Endothelial cell of umbilical vein (primary cell): ENCODE measurements around the gene KAT14. TPM values are rescaled to one million over a fixed set of nuclear protein-coding genes. Genes with fewer than 3 reads are reported as not detected.

ENCODE experiments used
- BruUV-seq: library from RNA; stranded (reverse); fragments of 400-500 nt; replicated peaks from 2 replicates; lab custom pipeline; 2021; lab: Mats Ljungman, UMichigan
- CTCF ChIA-PET: fragments of 300-600, 350-600 bp; sonication (Branson Sonifier 250); formaldehyde crosslinking; loops from one replicate; lab custom pipeline; 2021; ENCODE audit warnings: antibody characterized with exemption, inconsistent platforms; lab: Charles Lee
- POLR2A ChIA-PET: fragments of 300-600, 350-600 bp; sonication (Branson Sonifier 250); formaldehyde crosslinking; loops from one replicate; lab custom pipeline; 2021; ENCODE audit warnings: antibody characterized with exemption, inconsistent platforms; lab: Charles Lee
- DNase-seq: peaks from one replicate; pipeline ENCODE4 v3.0.0-alpha.2; 2011; ENCODE audit warnings: low read depth, low spot score
- FAIRE-seq: peaks from 2 replicates; lab custom pipeline; 2011; peaks lifted over from hg19 to GRCh38; lab: Jason Lieb, UNC
- H2AFZ ChIP-seq: 2 replicates; pipeline ENCODE4 v1.6.0; 2012; ENCODE audit warnings: low read depth, low read length, control low read depth, inconsistent platforms
- H3K27ac ChIP-seq: 2 replicates; pipeline ENCODE4 v1.5.1; 2011; ENCODE audit warnings: low read depth, mild to moderate bottlenecking, control low read depth, low read length, moderate library complexity; ENCODE audit not compliant: insufficient read depth
- H3K27me3 ChIP-seq, 2 experiments: 2 replicates each; pipeline versions ENCODE4 v1.6.0 to v1.6.1; 2011; ENCODE audit warnings: low read length in 2 of 2, mixed read lengths in 1 of 2; ENCODE audit not compliant: control insufficient read depth in 2 of 2, insufficient read depth in 2 of 2
- H3K36me3 ChIP-seq, 2 experiments: 2 replicates in 1 of 2; 3 replicates in 1 of 2; pipeline ENCODE4 v1.5.1; 2011; ENCODE audit warnings: low read length in 2 of 2, mild to moderate bottlenecking in 1 of 2, moderate library complexity in 1 of 2; ENCODE audit not compliant: control insufficient read depth in 2 of 2, insufficient read depth in 2 of 2; ENCODE audit errors: extremely low read depth in 1 of 2
- H3K4me1 ChIP-seq: 3 replicates; pipeline ENCODE4 v1.5.1; 2011; ENCODE audit warnings: mild to moderate bottlenecking, low read length; ENCODE audit not compliant: control insufficient read depth, insufficient read depth; ENCODE audit errors: extremely low read depth
- H3K4me2 ChIP-seq: 2 replicates; pipeline ENCODE4 v1.6.1; 2011; ENCODE audit warnings: low read length, control low read depth, mixed read lengths; ENCODE audit not compliant: insufficient read depth
- H3K4me3 ChIP-seq, 3 experiments: fragments of 200-600 bp in 1 of 3; sonication (generic), shearing (Covaris generic) in 1 of 3; replicated peaks in 1 of 3; 2 replicates each; pipeline ENCODE4 v1.5.1; 2011 to 2016; ENCODE audit warnings: control low read depth in 3 of 3, low read length in 3 of 3, mild to moderate bottlenecking in 2 of 3, inconsistent platforms in 1 of 3, low read depth in 1 of 3, moderate library complexity in 1 of 3; ENCODE audit not compliant: insufficient read depth in 1 of 3
- H3K79me2 ChIP-seq: 2 replicates; pipeline ENCODE4 v1.6.0; 2012; ENCODE audit warnings: low read length, inconsistent platforms; ENCODE audit not compliant: control insufficient read depth, insufficient read depth
- H3K9ac ChIP-seq: replicated peaks from 2 replicates; pipeline ENCODE3; 2011; ENCODE audit warnings: low read length, control low read depth; ENCODE audit not compliant: insufficient read depth; ENCODE audit errors: extremely low read depth
- H3K9me1 ChIP-seq: replicated peaks from 3 replicates; pipeline ENCODE4 v1.6.0; 2011; ENCODE audit warnings: mild to moderate bottlenecking, low read length; ENCODE audit not compliant: control insufficient read depth, insufficient read depth; ENCODE audit errors: extremely low read depth
- H3K9me3 ChIP-seq: replicated peaks from 2 replicates; pipeline ENCODE4 v1.5.1; 2012; ENCODE audit warnings: low read length, inconsistent platforms; ENCODE audit not compliant: control insufficient read depth, insufficient read depth
- H4K20me1 ChIP-seq: replicated peaks from 2 replicates; pipeline ENCODE3; 2011; ENCODE audit warnings: mild to moderate bottlenecking, low read length; ENCODE audit not compliant: control insufficient read depth, insufficient read depth; ENCODE audit errors: extremely low read depth
- EZH2 ChIP-seq: IDR thresholded peaks from 2 replicates; pipeline ENCODE4 v1.6.1; 2012; ENCODE audit warnings: borderline replicate concordance, low read depth, mild to moderate bottlenecking, moderate library complexity, low read length, inconsistent platforms; ENCODE audit not compliant: severe bottlenecking
- POLR2AphosphoS5 ChIP-seq: IDR thresholded peaks from 2 replicates; pipeline ENCODE4 v1.6.1; 2012; ENCODE audit warnings: low read depth, mild to moderate bottlenecking, control low read depth, low read length, moderate library complexity; ENCODE audit not compliant: insufficient read depth
- dilution Hi-C: fragments of 300-500 bp; cut with MboI; formaldehyde crosslinking; loops from one replicate; pipeline ENCODE4 v1.15.0; 2019; ENCODE audit warnings: low sequenced_read_pairs; ENCODE audit not compliant: extremely low pct_ligation_motif_present
- intact Hi-C: fragments of 100-400 bp; cut with micrococcal nuclease; formaldehyde crosslinking; loops from one replicate; pipeline ENCODE4 v1.10.0; 2022
- polyA plus RNA-seq, 4 experiments: library from polyadenylated mRNA; depleted of rRNA in 3 of 4; stranded (reverse) in 3 of 4; unstranded in 1 of 4; fragments of >200 nt; gene quantifications; 2 replicates each; pipeline versions ENCODE4 v1.2.1 to v1.2.3, GENCODE V29; 2011 to 2012; ENCODE audit warnings: missing spikeins in 1 of 4
- total RNA-seq: library from RNA; stranded (reverse); gene quantifications from 2 replicates; pipeline ENCODE4 v1.2.3, GENCODE V29; 2021
- TF ChIP-seq, protein P1 (sequence below), 2 donors: IDR thresholded peaks; 1 replicate in 1 of 2; 2 replicates in 1 of 2; pipeline ENCODE4 v1.5.1; 2011; ENCODE audit warnings: low read length in 2 of 2, mild to moderate bottlenecking in 2 of 2, moderate library complexity in 2 of 2, control low read depth in 1 of 2, inconsistent platforms in 1 of 2, low read depth in 1 of 2; ENCODE audit not compliant: insufficient read depth in 1 of 2; ENCODE audit errors: extremely low read depth in 1 of 2
- TF ChIP-seq, protein P2 (sequence below): IDR thresholded peaks from 2 replicates; pipeline ENCODE4 v1.6.1; 2011; ENCODE audit not compliant: insufficient read depth, insufficient read length

Gene KAT14
- total and polyA plus RNA-seq, 2 donors (not counting 3 experiments of a cell fraction or from before 2014, with no cell fraction given) = 6.7 to 11.7 TPM

DNA sequence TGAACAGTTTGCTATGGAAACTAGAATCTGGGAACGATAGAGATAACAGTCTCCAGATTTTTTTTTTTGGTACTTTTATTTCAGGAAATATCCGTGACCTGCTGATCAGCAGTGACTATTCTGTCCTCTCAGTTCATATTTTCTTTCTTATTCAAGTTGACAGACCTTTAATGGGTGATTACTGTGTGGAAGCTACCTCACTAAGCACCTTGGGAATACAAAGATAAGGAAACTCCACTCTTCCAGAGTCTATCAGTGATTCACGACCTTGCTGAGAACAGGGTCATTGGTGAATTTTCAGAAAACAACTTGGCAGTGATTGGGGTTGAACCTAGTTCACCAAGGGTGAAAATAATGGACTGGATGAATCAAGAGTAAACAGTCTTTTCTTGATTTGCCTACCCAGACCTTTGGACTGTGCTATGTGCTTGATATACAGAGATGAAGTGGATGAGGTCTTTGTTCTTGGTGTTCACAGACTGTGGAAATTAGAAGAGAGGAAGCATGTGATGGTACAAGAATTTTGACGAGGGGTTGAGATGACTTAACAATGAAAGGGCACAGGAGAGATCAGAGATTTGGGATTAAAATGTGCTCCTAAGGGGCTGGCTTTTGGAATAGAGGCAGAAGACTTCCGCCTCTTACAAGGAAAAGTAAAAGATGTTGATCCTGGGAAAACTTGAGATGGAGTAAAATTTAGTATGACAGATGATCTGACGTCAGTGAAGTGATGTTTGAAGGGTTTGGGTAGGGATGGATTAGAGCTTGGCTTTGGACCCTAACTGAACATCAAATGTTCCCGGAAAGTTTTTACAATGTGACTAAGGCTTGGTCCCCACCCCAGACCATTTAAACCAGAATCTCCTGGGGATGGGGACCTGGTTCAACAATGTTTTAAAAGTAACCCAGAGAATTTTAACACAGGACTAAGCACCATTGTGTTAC is 1.2 kb downstream of the KAT14 start:
- H4K20me1 ChIP-seq = no peaks in the 10 kb centered on the region
- H3K4me1 ChIP-seq = peaks cover 11% of the 10 kb centered on the region
- intact Hi-C loops (loop anchor here (5.0 to 10.0 kb wide), 4 partner anchors 83 to 448 kb away; partner anchors contain the start of genes DTD1, DZANK1, MGME1 and POLR3F), dilution Hi-C loops (no loop called here)
- FAIRE-seq (no peak), DNase-seq (peak; percentile 6)
- H3K79me2 ChIP-seq = peaks cover 21% of the 10 kb centered on the region
- POLR2A ChIA-PET = interaction anchor here (0.6 to 0.8 kb wide), 2 partner anchors 86 to 486 kb away, joined by 3 to 5 read pairs; no protein-coding TSS in a partner anchor
- H3K27me3 ChIP-seq = peaks cover 0 to 3% of the 10 kb centered on the region in 2 experiments
- no peaks in the 10 kb centered on the region for H3K9me3 ChIP-seq
- no peak overlapping the region for H3K27ac ChIP-seq
- no peaks in the 10 kb centered on the region for H3K9me1 ChIP-seq
- peak overlapping the region; percentile 74 for H3K9ac ChIP-seq
- H2AFZ ChIP-seq = peak overlapping the region; percentile 96
- TF ChIP-seq POLR2AphosphoS5 = no peak
- TF ChIP-seq, protein P1, sequence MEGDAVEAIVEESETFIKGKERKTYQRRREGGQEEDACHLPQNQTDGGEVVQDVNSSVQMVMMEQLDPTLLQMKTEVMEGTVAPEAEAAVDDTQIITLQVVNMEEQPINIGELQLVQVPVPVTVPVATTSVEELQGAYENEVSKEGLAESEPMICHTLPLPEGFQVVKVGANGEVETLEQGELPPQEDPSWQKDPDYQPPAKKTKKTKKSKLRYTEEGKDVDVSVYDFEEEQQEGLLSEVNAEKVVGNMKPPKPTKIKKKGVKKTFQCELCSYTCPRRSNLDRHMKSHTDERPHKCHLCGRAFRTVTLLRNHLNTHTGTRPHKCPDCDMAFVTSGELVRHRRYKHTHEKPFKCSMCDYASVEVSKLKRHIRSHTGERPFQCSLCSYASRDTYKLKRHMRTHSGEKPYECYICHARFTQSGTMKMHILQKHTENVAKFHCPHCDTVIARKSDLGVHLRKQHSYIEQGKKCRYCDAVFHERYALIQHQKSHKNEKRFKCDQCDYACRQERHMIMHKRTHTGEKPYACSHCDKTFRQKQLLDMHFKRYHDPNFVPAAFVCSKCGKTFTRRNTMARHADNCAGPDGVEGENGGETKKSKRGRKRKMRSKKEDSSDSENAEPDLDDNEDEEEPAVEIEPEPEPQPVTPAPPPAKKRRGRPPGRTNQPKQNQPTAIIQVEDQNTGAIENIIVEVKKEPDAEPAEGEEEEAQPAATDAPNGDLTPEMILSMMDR (IDR thresholded peaks at IDR 0.05; ENCODE audit: extremely low read depth in 1 of 2, insufficient read depth in 1 of 2, low read depth in 1 of 2, low read length in 2 of 2) = no peak
- TF ChIP-seq EZH2 = no peak
- TF ChIP-seq, protein P2, sequence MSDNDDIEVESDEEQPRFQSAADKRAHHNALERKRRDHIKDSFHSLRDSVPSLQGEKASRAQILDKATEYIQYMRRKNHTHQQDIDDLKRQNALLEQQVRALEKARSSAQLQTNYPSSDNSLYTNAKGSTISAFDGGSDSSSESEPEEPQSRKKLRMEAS = no peak
- peak overlapping the region; percentile 95 for H3K4me2 ChIP-seq
- H3K36me3 ChIP-seq = peaks cover 3 to 6% of the 10 kb centered on the region in 2 experiments
- CTCF ChIA-PET = interaction anchor here (0.8 to 1.2 kb wide), 3 partner anchors 8 to 1490 kb away, joined by 3 read pairs; no protein-coding TSS in a partner anchor
- TSS peak; percentile 41 for BruUV-seq
- H3K4me3 ChIP-seq = peak overlapping the region; percentile 73 to 86 (median 81)
